ENCODE measurements around the gene ZBED6.

Gene ZBED6

GRCh38 chr1:203839081-203839480, 43.7 kb downstream of the ZBED6 start:
- no peaks in the 10 kb centered on the region for H4K20me1 ChIP-seq (ENCODE audit: insufficient read depth, low read length)
- H3F3A ChIP-seq (ENCODE audit: insufficient read depth, low read length) = no peaks in the 10 kb centered on the region
- peaks cover 16% of the 10 kb centered on the region; the same call in 1 of the 2 replicates for H3K36me3 ChIP-seq (replicated peaks; ENCODE audit: insufficient read depth, low read length)
- no peaks in the 10 kb centered on the region for H3K9me3 ChIP-seq (replicated peaks; ENCODE audit: insufficient read depth, low read length)
- no peaks in the 10 kb centered on the region for H3K9me2 ChIP-seq (replicated peaks; ENCODE audit: insufficient read depth, low read length)
- no peaks in the 10 kb centered on the region for H3K4me1 ChIP-seq (ENCODE audit: low read length)
- H3K9ac ChIP-seq (ENCODE audit: low read length) = no peak overlapping the region
- H3K4me3 ChIP-seq (ENCODE audit: low read length) = no peak overlapping the region
- no peak for TF ChIP-seq EZH2 (optimal IDR thresholded peaks at IDR 0.05; ENCODE audit: low read depth, low read length)
- no peak for TF ChIP-seq CTCF (IDR thresholded peaks at IDR 0.05; ENCODE audit: low read length)
- TF ChIP-seq EZH2phosphoT487 (IDR thresholded peaks at IDR 0.05; ENCODE audit: low read length) = no peak
- H3K79me2 ChIP-seq (ENCODE audit: low read length) = peaks cover 5% of the 10 kb centered on the region; the same call in 1 of the 2 replicates
- H3K27ac ChIP-seq (ENCODE audit: low read length) = no peak overlapping the region
- H3K27me3 ChIP-seq (replicated peaks; ENCODE audit: insufficient read depth, low read length) = no peaks in the 10 kb centered on the region
- H2AFZ ChIP-seq (ENCODE audit: low read length) = no peak overlapping the region
- no peak for DNase-seq
- no peak overlapping the region for H3K4me2 ChIP-seq (ENCODE audit: low read depth, low read length)

- Histone ChIP-seq H3K9ac (ENCODE audit: low read length) (no peak overlapping the region), H3K4me2 (ENCODE audit: low read depth, low read length) (no peak overlapping the region), H3K79me2 (ENCODE audit: low read length) (peaks cover 10% of the 10 kb centered on the region), H3K36me3 (replicated peaks; ENCODE audit: insufficient read depth, low read length) (peaks cover 10% of the 10 kb centered on the region; the same call in 1 of the 2 replicates), H2AFZ (ENCODE audit: low read length) (no peak overlapping the region), H3K27me3 (replicated peaks; ENCODE audit: insufficient read depth, low read length) (no peaks in the 10 kb centered on the region), H3K9me2 (replicated peaks; ENCODE audit: insufficient read depth, low read length) (no peaks in the 10 kb centered on the region), H3K9me3 (replicated peaks; ENCODE audit: insufficient read depth, low read length) (no peaks in the 10 kb centered on the region), H3K4me3 (ENCODE audit: low read length) (no peak overlapping the region), H3F3A (ENCODE audit: insufficient read depth, low read length) (no peaks in the 10 kb centered on the region), H3K4me1 (ENCODE audit: low read length) (no peaks in the 10 kb centered on the region), H3K27ac (ENCODE audit: low read length) (no peak overlapping the region), H4K20me1 (ENCODE audit: insufficient read depth, low read length) (no peaks in the 10 kb centered on the region)
- DNase-seq = no peak
- TF ChIP-seq CTCF (IDR thresholded peaks at IDR 0.05; ENCODE audit: low read length) (no peak), EZH2 (optimal IDR thresholded peaks at IDR 0.05; ENCODE audit: low read depth, low read length) (no peak), EZH2phosphoT487 (IDR thresholded peaks at IDR 0.05; ENCODE audit: low read length) (no peak)
These were observed 44.9 kb downstream of the ZBED6 start for GRCh38 chr1:203840208-203840808.

GRCh38 chr1:203842559-203842876, 47.1 kb downstream of the ZBED6 start:
- H4K20me1 ChIP-seq (ENCODE audit: insufficient read depth, low read length) = no peaks in the 10 kb centered on the region

More at GRCh38 chr1:203842559-203842876, 47.1 kb downstream of the ZBED6 start:
- H2AFZ ChIP-seq (ENCODE audit: low read length) = no peak overlapping the region
- TF ChIP-seq EZH2phosphoT487 (IDR thresholded peaks at IDR 0.05; ENCODE audit: low read length) (no peak), CTCF (IDR thresholded peaks at IDR 0.05; ENCODE audit: low read length) (no peak), EZH2 (optimal IDR thresholded peaks at IDR 0.05; ENCODE audit: low read depth, low read length) (no peak)
- DNase-seq = no peak
- peaks cover 17% of the 10 kb centered on the region; the same call in 1 of the 2 replicates for H3K36me3 ChIP-seq (replicated peaks; ENCODE audit: insufficient read depth, low read length)
- no peak overlapping the region for H3K9ac ChIP-seq (ENCODE audit: low read length)
- H3K4me2 ChIP-seq (ENCODE audit: low read depth, low read length) = no peak overlapping the region
- H3K9me3 ChIP-seq (replicated peaks; ENCODE audit: insufficient read depth, low read length) = no peaks in the 10 kb centered on the region
- H3K27ac ChIP-seq (ENCODE audit: low read length) = no peak overlapping the region
- peaks cover 5% of the 10 kb centered on the region; the same call in 1 of the 2 replicates for H3K79me2 ChIP-seq (ENCODE audit: low read length)
- H3K4me1 ChIP-seq (ENCODE audit: low read length) = no peaks in the 10 kb centered on the region
- H3F3A ChIP-seq (ENCODE audit: insufficient read depth, low read length) = no peaks in the 10 kb centered on the region
- H3K9me2 ChIP-seq (replicated peaks; ENCODE audit: insufficient read depth, low read length) = no peaks in the 10 kb centered on the region
- H3K27me3 ChIP-seq (replicated peaks; ENCODE audit: insufficient read depth, low read length) = no peaks in the 10 kb centered on the region
- H3K4me3 ChIP-seq (ENCODE audit: low read length) = no peak overlapping the region

Measured in MM.1S (cell line).